Stimulated activated CD4-positive, alpha-beta T cell treated with anti-CD3 and anti-CD28 coated beads, Interleukin-4, amount 100 ng/mL, for 24 hours (primary cell): ENCODE data around the gene CROCC2.
"Not testable (repeated sequence)": the region's sequence is repeated elsewhere in the genome, so short reads cannot be mapped to it uniquely, and the experiment has no call there.

ENCODE experiments used
- DNase-seq: peaks from one replicate; pipeline ENCODE4 v3.0.0-alpha.2; 2020

The CROCC2 gene

DNA sequence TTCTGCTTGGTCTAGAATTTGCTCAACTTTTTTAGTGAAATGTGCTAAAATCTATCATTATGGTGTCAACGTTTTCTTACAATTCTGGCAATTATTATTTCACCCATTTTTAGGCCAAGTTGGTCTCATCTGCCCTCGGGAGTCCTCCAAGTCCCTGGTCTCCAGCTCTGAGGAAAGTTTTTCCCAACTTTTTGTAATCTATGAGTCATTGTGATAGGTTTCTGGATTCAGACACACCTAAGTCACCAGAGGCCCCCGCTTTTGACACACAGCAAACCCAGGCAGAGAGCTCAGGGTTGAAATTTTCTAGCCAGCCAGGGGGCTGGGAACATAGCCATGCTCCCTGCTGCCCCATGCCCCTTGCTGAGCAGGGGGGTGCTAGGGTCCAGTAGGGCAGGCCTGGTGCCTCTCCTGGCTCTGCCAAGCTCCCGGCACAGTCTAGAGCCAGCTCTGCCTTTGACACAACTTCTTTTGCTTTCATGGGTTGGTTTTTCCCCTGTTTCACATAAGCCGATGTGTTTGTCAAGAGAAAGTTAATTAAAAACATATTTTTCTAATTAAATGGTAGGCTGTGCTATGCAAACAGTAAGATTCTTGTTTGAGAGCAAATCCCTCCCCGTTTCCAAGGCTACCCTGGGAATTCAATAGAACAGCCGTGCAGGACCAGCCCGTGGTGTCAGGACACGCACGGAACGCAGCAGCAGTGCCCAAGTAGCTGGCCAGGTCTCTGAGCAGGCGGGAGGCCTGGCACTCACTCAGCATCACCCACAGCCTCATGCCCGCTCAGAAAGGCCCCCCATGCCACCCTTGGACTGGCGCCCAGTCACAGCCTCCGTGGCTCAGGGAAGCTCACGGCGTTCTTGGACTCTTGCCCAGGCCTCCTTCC is 66.7 kb downstream of the CROCC2 start:
- DNase-seq: no peak

DNA sequence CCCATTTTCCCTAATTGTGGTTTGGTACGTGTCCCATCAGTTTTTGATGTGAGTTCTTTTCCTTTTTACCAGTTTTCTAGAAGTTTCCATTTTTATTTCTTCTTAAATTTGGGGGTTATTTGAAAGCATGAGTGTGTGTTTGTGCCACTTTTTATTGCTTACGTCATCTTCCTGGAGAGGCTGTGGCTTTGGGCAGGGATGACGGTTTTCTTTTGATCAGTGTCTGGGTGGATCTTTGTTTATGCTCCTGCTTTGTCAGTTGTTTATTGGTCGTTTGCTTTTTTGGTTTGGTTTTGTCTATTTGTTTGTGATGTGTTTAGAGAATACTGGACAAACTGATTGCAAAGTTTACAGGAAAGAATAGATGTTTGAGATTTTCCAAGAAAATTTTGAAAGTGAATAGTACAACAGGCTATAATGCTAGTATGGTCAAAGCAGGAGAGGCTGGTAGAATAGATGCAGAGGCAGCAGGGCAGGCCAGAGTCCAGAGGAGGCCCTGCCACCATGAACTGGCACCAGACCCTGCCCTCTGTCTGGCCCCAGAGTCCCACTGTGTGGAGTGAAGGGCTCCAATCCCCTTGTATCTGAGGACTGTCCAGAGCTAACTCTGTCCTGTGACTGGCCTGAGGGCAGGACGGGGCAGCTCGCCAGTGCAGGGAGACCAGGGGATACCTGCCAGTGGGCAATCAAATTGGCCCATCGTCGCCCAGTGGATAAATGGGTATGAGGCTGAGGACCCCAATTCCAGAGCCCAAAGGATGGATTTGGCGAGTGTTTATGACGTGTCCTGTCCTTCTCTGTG is 68.8 kb downstream of the CROCC2 start:
- no peak for DNase-seq

DNA sequence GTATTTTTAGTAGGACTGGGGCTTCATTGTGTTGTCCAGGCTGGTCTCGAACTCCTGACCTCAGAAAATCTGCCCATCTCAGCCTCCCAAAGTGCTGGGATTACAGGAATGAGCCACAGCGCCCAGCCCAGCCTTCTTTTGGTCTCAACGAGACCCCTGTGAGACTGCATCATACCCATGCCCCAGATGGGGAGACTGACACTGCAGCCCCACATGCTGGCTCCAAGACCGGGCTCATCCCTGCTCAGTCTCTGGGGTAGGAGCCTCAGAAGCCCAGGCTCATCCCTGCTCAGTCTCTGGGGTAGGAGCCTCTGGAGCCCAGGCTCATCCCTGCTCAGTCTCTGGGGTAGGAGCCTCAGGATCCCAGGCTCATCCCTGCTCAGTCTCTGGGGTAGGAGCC is 69.8 kb downstream of the CROCC2 start:
- not testable (repeated sequence) for DNase-seq

DNA sequence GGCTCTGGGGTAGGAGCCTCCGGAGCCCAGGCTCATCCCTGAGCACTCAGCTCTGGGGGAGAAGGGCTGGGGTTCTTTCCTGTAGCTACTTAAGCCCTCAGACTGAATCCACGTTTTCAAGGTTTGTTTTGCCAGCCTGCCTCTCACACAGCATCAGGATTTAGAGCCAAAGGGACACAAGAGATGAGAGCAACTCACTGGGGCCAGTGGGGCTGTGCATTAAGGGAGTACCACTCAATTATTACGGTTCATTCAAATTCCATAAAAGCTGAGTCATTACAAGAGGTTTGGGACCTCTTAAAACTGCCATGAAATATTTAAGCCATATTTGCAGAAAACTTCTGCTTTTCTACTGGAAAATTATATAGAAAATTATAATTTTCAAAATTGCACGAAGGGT is 75.1 kb downstream of the CROCC2 start:
- DNase-seq: no peak

DNA sequence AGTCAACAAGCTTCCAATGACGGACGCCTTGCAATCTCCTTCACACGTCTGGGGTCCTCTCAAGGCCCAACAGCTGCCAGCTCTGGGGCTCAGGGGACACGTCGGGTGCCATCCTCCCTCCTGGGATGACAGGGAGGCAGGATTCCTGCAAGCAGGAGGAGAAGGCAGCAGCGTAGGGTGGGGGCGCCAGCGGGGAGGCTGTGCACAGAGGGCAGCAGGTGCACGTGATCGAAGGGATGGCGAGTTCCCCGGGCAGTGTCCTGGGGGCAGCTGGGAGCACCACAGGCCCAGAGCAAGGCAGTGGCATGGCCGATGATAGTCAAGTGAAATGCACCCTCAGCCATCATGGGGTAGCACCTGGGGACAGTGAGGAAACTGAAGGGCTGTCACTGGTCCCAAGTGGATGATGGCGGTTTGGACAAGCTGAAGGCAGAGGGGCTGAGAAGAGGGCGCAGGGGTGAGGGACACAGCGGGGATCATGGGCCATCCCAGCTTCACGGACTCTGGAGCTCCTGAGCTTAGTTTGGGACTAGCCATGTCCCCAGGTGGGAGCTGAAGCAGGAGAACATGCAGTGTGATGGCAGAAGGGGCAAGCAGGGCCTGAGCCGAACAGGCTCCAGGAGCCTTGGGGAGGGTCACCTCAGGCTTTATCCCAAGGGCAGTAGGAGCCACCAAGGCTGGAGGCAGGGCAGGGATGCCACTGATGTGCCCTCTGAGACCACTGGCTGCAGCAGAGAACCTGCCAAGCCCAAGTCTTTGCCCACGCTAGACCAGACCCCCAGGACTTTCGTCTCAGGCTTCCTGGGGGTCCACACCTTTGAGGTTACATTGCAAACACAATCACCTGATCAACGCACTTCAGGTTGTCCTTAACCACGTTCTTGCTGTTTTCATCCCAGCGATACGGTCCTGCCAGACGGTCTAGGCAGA is 76.0 kb downstream of the CROCC2 start:
- no peak for DNase-seq

DNA sequence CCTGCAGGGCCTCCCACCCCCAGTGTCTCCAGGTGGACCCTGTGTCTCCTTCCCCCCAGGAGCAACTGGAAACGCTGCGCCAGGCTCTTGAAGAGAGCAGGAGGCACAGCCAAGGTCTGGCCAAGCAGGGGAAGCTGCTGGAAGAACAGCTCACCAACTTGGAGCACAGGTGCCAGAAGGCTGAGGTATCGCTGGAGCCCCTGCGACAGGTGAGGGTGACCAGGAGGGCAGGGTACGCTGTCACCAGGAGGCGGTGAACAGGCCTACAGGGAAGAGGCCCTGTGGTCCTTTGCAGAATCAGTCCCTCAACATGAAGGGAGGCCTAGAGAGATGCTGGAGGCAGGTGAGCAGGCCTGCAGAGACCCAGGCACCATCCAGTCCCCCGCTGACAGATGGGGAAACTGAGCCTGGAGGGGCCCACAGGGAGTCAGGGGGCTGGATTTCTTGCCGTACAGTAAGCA is 76.7 kb downstream of the CROCC2 start:
- DNase-seq: no peak

DNA sequence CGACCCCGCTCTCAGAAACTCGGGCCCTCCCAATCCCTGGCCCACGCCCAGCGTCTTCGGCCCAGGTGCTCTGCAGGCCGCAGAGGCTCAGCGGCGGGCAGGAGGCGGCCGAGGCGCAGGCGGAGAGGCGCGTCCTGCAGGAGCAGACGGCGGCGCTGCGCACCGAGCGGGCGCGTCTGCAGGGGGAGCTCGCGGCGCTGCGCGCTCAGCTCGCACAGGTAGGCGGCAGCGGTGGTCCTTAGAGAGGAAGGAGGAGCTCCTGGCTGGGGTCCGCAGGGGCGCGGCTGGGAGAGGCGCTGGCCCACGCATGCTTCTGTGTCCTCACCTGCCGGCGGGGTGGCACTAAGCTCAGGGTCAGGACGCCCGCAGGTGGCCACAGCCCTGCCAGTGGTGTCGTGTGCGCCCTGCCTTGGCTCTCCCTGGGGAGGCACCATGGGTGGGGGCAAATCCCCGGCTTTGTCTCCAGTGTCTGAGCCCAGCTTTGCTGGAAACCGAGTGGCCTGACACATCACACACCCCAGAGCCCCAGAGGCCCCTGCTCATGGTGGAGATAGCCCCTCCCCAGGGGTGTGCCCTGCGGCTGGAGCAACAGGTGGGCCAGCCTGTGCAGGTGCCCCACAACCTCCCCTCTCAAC is 77.3 kb downstream of the CROCC2 start:
- no peak for DNase-seq

DNA sequence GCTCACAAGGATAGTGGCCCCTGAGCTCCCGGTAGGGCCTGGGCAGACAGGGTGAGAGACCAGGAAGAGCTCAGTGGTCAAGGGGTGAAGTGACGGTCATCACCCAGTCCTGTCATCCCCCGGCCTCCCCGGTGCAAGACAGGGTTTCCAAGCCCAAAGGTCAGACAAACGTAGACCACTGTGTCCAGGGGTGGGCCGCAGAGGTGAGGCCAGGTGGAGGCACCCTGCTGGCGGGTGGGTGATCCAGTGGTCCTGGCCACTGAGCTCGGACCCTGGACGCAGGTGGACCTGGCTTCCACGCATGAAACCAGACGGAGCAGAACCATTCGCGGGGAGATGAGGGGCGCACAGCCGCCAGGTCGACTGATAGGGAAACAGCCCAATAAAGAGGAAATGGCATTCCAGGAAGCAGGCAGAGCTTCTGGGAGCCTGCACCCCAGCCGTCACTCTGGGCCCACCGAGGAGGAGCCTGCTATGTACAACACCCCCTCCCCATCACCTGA is 77.9 kb downstream of the CROCC2 start:
- DNase-seq: no peak

DNA sequence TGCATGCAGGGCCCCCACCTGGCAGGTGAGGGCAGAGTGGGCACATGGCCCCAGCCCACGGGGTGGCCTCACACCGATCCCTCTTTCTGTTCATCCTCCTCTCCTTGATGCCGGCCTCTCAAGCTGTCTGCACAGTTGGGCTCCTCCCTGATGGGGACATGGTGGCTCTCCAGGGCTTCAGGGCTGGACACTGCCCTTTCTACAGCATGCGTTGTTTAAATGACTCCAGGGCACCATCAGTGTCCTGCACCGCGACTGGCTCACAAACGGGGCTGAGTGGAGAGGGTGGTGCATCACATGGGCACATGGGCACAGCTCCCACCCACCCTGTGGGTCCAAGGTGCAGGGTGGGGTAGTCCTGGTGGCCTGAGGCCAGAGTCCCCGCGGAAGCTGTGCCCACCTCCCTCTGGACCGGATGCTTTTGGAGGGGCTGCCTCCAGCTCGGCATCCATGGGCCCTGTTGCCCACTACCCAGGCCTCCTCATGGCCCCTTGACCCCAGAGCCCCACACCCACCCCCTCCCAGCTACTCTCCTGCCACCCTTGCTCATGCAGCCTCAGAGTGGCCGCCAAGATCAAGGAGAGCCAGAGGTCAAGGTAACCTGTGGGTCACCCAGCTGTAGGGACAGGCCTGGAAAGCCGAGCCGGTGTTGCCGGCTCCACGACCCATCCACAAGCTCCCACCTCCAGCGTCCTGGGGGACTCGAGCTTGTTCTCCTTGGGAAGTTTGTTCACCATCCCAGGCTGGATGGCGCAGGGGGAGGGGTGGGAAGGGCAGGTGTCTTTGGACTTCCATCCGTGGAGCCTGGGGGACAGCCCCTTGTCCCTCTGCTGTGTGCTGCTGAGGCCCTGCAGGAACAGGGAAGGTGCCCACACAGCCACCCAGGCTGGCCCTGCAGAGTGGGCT is 80.0 kb downstream of the CROCC2 start:
- no peak for DNase-seq

DNA sequence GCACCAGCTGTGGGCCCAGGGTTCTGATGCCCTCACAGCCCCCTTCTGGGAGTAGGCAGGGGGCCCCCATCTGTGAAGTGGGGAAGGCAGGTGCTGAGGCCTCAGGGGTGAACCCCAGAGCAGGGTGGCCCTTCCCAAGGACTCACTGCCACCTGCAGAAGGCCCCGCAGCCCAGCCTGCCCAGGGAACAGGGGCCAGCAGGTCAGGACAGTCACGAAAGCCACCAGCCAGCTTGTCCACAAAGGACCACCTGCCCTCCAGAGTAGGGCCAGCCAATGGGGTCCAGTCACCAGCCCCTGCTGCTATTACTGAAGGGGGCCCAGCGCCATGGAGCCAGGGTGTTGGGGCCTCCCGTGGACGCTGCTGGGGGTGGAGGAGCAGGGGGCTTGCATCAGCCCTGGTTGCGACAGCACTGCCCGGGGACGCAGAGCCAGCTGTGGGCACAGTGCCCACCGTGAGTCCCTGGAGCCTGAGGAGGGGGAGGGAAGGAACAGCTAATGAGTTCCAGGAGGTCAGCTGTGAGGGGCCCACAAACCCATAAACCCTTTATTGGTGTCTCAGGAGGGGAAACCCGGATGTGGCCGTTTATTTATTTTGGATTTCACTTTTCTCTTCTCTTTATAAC is 80.8 kb downstream of the CROCC2 start:
- DNase-seq: no peak

DNA sequence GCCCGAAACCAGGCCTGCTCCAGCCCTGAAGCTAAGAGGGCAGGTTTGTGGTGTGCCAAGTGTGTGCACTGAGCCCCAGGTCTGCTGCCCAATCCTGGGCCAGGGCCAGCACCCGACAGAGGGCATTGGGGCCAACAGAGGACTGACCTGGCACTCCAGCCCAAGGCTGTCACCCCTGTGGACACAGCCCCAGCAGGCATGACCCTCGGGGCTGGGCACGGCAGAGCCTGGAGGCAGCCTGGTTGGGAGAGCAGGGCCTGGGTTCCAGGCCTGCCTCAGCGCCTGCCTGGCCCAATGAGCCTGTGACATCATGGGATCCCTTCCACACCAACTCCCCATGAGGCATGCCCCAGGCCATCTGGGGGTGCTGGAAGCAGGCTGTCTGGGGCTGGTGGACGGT is 81.5 kb downstream of the CROCC2 start:
- no peak for DNase-seq

DNA sequence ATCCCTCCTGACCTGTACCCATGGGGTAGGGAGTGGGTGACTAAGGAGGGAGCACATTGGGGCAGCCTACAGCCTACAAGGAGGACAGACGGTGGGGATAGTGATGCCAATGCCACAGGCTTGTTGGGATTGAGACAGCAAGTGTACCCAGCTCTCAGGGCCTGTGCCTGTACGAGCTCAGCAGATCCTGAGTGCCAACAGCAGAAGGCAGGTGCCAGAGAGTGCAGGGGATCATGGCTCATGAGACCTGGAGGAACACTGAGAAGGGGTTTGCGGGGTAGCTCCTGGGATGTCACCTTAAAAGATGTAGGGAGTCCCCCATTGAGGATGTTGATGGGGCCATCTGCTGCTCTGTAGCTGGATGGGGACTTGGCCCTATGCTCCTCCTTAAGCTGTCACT is 82.0 kb downstream of the CROCC2 start:
- DNase-seq: no peak

DNA sequence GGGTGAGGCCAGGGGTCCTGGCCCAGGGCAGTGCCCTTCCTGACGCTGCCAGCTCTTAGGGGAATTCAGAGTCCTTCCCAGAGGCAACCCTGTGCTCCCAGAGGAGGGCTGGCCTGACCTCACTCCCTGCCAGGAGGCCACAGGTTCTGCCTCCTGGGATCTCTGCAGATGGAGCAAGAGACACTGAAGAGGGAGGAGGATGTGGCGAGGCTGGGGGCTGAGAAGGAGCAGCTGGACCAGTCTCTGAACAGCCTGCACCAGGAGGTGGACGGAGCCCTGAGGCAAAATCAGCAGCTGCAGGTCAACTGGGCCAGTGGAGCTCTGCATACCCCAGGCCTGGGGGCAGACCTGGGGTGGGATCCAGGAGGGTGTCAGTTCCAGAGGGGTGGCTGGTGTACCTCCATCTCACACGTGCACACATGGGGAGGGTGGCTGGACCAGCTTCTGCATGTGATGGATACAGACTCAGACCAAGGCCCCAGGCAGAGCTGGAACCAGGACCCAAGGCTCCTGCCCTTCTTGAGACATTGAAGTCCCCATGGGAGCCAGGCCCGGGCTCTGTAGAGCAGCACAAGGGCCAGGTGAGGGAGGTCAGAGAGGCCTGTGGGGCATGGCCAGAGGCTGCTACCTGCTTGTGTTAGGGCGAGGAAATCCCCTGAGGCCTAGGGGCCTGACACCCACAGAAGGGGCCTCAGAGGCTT is 82.6 kb downstream of the CROCC2 start:
- DNase-seq: no peak

DNA sequence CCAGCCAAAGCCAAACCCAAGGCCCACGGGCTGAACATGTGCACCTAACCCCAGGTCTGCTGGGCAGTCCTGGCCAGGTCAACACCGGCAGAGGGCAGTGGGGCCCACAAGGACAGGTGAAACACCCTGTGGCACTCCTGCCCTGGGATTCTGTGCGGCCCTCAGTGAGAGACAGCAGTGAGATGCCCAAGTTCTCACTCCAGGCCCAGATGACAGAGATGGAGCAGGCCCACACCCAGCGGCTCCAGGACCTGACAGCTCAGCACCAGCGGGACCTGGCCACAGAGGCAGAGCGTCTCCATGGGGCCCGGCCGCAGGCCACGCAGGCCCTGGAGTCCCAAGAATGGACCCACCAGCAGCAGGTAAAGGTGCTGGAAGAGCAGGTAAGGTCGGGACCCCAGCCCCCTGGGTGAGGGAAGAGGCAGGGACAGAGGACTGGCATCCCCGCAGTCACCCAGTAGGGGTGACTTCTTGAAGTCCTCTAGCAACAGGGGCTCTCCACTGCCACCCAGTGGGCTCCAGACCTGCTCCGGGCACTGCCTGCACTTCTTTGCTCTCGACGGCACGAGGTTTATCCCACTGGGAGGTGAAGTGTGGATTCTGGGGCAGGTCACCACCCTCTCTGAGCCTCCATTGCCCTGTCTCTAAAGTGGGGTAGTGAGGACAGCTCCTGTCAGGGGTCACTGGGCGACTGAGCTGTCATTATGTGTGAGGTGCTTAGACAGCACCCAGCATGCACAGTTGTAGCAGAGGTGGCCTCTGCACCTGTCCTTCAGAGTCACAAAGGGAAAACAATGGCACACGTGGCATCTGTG is 83.5 kb downstream of the CROCC2 start:
- DNase-seq: no peak

DNA sequence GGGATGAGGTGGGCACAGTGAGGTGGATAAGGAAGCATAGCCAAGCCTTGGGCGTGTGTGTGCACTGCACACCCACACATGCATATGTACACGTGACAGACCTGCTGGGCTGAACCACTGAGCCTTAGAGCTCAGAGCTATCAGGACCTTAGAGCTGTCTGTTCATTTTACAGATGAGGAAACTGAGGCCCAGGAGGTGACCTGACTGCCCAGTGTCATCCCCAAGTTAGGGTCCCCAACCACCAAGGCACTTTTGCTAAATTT is 84.1 kb downstream of the CROCC2 start:
- no peak for DNase-seq

DNA sequence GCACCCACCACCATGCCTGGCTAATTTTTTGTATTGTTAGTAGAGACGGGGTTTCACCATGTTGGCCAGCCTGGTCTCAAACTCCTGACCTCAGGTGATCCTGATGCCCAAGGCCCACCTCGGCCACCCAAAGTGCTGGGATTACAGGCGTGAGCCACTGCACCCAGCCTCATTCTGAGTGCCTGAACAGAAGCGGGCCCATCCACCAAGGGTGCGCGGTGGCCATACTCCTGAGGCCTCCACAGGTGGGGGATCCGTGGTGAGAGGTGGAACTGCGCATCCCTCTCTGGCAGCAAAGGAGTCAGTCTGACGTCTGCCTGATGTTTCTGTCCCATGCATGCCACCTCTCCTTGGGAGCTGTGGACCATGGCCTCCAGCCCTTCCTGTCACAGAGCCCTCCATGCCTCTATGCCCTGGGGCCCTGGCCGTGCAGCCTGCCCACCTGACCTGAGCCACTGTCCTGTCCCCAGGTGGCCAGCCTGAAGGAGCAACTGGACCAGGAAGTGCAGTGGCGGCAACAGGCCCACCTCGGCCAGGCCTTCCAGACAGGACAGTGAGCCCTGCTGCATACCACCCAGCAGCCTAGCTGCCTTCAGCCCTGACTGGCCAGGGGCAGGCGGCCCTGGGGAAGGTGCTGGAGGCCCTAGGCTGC is 84.7 kb downstream of the CROCC2 start:
- DNase-seq: no peak

DNA sequence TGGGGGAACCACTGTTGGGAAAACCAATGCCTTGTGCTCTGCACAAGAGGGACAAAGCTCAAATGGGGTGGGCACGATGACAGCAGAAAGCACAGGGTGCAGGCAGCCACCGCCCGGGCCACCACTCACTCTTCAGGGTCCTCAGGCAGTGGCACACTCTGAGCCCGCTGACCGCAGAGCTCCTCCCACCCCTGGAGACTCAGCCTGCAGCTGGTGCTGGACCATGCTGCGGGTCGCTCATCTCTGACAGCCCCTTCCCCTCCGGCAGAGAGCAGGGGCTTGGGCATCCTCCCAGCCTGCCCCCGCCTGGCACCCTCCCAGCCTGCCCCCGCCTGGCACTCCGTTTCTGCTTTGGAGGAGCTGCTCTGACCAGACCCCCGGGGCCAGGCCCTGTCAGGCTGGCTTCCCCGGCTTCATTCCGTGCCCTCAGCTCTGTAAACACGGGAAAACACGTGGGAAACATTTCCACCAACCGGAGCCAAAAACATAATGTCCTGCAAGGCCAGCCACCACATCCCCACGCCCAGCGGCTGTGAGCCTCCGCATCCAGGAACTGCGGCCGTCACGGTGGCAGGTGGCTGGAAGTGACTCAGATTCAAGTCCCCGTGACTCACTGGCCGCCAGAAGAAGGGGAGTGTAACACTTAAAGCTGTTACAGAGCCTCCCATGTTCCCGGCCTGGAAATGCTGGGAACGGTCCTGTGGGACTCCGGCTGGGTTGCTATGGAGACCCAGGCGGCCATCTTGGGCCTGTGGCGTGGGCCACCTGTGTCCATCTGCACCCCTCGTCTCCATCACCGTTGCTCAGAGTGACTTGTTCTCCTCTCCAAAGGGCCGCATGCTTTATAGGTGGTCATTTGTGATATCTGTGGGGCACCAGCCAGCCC is 85.5 kb downstream of the CROCC2 start:
- DNase-seq: no peak
